NOMO-1 treated with dmso at 0.1 percent for 144 hours (cell line): ENCODE measurements around the gene NGDN.
A peak's percentile ranks its signal among the peaks of the same experiment; 100 is the strongest.

Experiments
- DNase-seq: peaks from one replicate; lab custom pipeline; 2025; ENCODE audit not compliant: unreplicated experiment; lab: John Stamatoyannopoulos, UW

NGDN gene

DNA sequence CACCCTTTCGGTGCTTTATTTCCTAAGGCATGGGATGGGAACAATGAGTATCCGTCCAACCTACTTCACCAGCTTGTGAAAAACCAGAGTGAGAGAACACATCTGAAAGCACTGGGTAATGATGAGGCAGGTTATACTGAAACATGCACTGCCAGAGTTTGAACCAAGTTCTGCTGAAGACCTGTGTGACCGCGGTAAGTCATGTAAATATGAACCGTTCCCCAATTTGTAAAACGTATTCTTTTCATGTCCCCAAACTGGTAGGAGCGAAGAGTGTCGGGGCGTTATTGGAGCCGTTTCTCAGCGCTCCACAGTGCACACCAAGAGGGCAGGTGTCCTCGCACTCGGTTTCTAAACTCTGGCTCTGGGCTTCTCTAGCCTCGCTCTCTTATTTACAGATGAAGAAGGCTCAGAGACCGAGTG, 788 bp upstream of the NGDN start:
- DNase-seq = no peak

DNA sequence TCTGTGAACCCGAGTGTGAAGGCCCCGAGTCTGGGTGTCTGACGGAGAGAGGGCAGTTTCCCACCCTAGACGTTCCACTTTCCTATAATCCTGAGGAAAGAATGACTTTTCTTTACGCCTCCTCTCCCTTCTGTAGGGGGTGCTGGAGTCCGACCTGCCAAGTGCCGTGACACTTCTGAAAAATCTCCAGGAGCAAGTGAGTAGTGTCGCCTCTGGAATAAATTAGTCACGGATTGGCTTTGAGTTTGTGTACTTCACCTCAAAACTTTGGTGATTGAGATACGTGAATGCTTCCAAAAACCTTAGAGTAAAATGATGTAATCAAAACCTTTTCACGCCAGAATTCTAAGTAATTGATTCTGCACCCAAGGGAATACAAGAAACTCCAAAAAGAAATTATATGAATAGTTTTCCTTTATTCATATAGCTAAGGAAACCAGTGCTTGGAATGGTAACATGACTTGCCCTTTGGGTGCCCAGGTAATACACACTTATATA, 452 bp downstream of the NGDN start:
- DNase-seq = no peak

GRCh38 chr14:23470947-23471346, 1.4 kb downstream of the NGDN start:
- no peak for DNase-seq

- DNase-seq = peak; percentile 32
Measured at GRCh38 chr14:23478109-23478759, 8.7 kb downstream of the NGDN start.

DNA sequence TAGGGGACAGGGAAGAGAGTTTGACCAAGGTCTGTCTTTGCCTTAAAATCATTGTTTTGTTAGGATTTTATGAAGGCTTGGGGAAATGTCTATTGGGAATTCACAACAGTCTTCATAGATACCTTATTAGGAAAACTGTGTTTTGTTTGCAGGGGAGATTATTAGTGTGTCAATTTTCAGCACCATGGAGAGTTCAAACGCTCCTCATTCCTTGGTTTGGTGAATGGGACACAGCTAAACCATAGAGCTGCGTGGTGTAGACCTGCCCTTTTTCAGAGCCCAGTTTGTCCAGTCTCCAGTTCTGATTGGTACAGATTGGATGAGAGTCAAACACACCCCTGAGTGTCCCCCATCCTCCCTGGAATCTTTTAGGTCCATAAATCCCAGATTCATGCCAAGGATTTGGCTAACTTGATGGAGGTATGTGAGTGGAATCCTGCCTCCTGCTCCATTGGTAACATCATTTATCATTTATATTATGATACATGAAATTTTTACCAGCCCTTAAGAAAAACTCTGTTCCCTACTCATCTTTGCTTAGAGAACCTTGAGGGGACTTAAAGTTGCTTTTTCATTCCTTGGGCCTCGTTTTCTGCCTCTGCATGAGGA, 12.0 kb downstream of the NGDN start:
- DNase-seq = no peak

GRCh38 chr14:23481979-23482822, 12.7 kb downstream of the NGDN start:
- DNase-seq = no peak

DNA sequence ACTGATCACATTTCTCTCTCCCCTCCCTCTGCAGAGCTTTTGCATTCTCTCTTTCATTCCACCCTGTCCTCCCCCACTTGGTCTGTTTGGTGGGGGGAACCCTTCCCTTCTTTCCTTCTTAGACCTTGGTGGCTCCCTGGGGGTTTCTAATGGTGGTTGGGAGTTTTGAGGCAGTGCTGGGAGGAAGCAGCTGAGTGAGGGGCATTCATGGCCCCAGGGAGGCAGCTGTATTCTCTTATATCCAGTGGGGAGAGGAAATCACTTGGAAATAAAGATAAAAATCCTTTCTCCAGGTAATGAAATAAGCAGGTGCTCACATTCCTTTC, 13.3 kb downstream of the NGDN start:
- no peak for DNase-seq

GRCh38 chr14:23483236-23483854, 13.8 kb downstream of the NGDN start:
- DNase-seq = no peak

DNA sequence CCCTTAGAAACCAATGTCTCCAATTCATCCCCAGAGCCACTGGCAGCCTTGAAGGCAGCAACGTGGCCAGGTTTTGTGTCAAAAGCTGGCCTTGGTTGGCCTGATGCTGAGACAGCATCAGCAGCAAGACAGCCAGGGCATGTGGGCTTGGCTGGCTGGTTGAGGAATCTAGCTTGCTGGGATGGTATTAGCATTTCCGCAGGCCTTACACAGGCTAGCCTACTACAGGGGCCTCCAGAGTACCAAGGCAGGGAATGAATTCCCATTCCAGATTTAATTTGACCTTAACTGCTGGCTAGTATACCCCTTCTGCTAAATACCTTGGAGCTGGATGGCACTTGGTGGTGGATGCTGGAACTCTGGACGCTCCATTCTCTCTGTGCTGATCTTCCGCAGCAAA, 15.8 kb downstream of the NGDN start:
- DNase-seq = no peak

DNA sequence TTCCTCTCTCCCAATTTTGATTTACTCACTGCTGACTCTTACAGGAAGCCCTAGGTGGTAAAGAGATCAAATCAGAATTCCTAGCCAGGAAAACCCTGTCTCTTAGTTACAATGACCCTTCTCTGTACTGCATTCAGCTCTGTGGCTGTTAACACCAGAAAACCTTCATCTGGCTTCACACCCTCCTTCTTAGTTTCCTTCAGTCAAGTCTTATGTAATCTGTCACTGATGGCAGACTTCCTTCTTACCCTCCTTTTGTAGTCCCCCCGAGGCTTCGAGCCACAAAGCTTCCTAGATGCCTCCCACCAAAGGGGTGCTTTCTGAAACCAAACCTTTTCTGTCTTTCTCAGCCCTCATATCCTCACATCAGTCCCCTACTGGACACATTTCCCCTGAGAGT, 16.5 kb downstream of the NGDN start:
- DNase-seq = no peak

DNA sequence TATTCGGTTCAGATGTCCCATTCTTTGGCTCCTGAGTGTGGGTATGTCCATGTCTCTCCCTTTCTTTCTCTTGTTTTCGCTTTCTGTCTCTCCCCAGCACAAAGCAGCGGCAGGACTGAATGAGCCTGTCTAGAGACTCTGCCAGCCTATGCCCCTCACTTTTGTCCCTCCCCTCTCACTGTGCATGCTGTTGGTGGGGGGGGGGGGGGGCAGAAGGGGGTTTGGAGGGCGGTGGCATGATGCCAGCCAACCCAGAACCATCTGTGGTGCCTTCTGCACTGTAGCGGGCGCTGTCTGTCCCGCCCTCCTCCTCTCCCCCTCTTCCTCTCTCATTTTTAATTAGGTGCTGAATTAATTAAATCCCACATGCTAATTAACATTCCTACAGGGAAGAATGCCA, 17.7 kb downstream of the NGDN start:
- DNase-seq = no peak

DNA sequence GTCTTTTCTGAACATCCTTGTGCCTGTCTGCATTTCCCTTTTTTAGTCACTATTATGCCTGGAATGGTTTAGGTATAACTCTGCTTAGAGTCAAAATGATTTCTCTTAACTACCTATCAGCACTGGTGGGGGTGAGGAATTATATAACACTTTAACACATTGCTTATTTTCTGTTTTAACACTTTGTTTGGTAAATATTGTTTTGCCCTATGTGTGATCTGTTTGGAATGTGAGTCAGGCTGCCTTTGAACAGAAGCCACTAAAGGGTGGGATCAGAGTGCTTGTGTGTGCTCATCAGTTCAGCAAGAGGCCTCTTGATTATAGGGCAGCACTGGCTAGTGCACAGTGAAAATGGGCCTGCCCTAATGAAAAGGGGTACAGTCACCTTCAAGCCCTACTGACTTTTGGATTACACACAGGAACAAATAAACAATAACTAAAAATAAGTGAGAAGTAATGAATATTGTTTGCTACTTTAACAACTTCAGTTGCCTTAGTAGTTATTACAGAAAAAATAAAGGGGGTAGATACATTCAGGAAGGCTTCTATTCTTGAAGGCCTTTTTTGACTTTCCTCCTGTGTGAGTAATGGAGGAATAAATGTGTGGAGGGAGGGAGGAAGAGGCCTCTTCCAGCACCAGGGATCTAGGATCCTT, 23.2 kb downstream of the NGDN start:
- no peak for DNase-seq

- no peak for DNase-seq
Measured at GRCh38 chr14:23494223-23494622, 24.7 kb downstream of the NGDN start.

GRCh38 chr14:23512156-23512555, 42.7 kb downstream of the NGDN start:
- DNase-seq = no peak

- no peak for DNase-seq
Measured at GRCh38 chr14:23513005-23513817, 43.7 kb downstream of the NGDN start.

- no peak for DNase-seq
Measured at GRCh38 chr14:23513818-23514643, 44.5 kb downstream of the NGDN start.

DNA sequence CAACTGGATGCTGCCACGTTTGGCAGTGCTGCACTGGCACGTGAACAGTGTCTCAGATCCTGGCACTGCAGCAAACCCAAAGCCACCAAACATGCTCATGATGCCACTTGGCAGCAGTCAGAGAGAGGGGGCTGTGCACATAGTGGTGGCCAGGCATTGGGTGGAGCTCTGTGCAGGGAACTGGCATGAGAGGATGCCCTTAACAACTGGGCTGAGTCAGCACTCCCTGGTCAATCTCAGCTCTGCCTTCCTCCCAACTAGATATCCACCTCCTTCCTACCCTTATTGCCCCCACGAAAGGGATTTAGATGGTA, 45.1 kb downstream of the NGDN start:
- no peak for DNase-seq

- no peak for DNase-seq
Measured at GRCh38 chr14:23517650-23518326, 48.3 kb downstream of the NGDN start.

DNA sequence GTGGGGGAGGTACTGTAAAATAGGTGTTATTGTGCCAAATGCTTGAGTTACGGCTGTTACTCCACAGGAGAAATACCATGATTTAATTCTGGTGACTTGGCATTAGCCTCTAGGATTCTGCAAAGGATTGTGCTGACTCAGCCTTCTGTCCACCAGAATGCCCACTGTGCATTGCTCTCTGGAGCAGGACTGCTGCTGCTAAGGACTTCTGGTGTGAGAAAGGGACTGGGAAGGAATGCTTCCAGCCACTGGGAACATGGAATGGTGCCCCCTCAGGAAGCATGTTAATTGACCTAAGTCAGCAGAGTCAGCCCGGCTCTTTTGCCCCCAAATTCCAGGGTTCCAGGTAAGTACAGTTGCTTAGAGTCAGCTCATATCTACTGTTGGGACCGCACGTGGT, 49.2 kb downstream of the NGDN start:
- no peak for DNase-seq
